Liver (tissue), 5 donors: Measurements from ENCODE around the gene KCNJ14. TPM values are rescaled to one million over a fixed set of nuclear protein-coding genes. Genes with fewer than 3 reads are reported as not detected.

Source experiments
- EGR1 ChIP-seq, 2 donors: IDR thresholded peaks; 2 replicates each; pipeline ENCODE4 v1.6.1; 2016 to 2018; ENCODE audit warnings: antibody characterized with exemption in 2 of 2, low read depth in 2 of 2
- FOXA2 ChIP-seq: IDR thresholded peaks from 2 replicates; pipeline ENCODE4 v1.6.1; 2016; ENCODE audit warnings: antibody characterized with exemption
- GABPA ChIP-seq, 2 donors: IDR thresholded peaks in 1 of 2; conservative IDR thresholded peaks in 1 of 2; 2 replicates each; pipeline ENCODE4 v1.6.1; 2016; ENCODE audit warnings: antibody characterized with exemption in 2 of 2, mild to moderate bottlenecking in 1 of 2, moderate library complexity in 1 of 2
- HNF4A ChIP-seq, 2 donors: conservative IDR thresholded peaks; 2 replicates each; pipeline ENCODE4 v1.6.1; 2016; ENCODE audit warnings: antibody characterized with exemption in 2 of 2, mild to moderate bottlenecking in 2 of 2
- RAD21 ChIP-seq, 2 donors: IDR thresholded peaks; 2 replicates each; pipeline ENCODE4 v1.6.1; 2016; ENCODE audit warnings: antibody characterized with exemption in 2 of 2, mild to moderate bottlenecking in 2 of 2
- polyA plus RNA-seq, 2 donors: library from polyadenylated mRNA; stranded (reverse) in 1 of 2; unstranded in 1 of 2; fragments of 200-250 nt in 1 of 2; fragments of >200 nt in 1 of 2; fragmentation: Nextera tagmentation in 1 of 2; extraction: Ambion mirVana in 1 of 2; gene quantifications; one replicate each; pipeline versions ENCODE4 v1.2.1 to v1.2.3, GENCODE V29; 2013 to 2015
- total RNA-seq, 2 donors: library from RNA; depleted of rRNA; stranded (reverse); fragments of >200 nt; gene quantifications; one replicate each; pipeline ENCODE4 v1.2.3, GENCODE V29; 2014
- donor health status: healthy.
- donor health status: healthy.
- donor health status: healthy.

KCNJ14 gene
- total and polyA plus RNA-seq, 4 donors, result 0.06 to 0.92 (median 0.17) TPM

GRCh38 chr19:48516536-48516935, 61.2 kb downstream of the KCNJ14 start (continued):
- TF ChIP-seq RAD21 (IDR thresholded peaks at IDR 0.05) (no peak), FOXA2 (no peak), HNF4A (conservative IDR thresholded peaks at IDR 0.05) (no peak), GABPA (IDR thresholded peaks at IDR 0.05 in 1 of 2, conservative IDR thresholded peaks at IDR 0.05 in 1 of 2) (no peak), EGR1 (IDR thresholded peaks at IDR 0.05; ENCODE audit: low read depth in 2 of 2) (no peak)

Other genes starting within 250 kb of the KCNJ14 start
- 10 to 100 TPM; 30.9 to 36.3 TPM for gene CARD8, start 199.7 kb upstream of the KCNJ14 start, total RNA-seq
- gene CARD8, start 199.7 kb upstream of the KCNJ14 start, polyA plus RNA-seq, result 10 to 100 TPM in 1 of 2 donors, 1 to 10 TPM in 1; 9.4 to 13.8 TPM
- 1 to 10 TPM in 1 of 2 donors, under 1 TPM in 1; 0.08 to 1.1 TPM for gene ZNF114, start 185.5 kb upstream of the KCNJ14 start, total RNA-seq
- gene ZNF114, start 185.5 kb upstream of the KCNJ14 start, polyA plus RNA-seq, result under 1 TPM; 0.07 TPM
- gene EMP3, start 130.0 kb upstream of the KCNJ14 start, total RNA-seq, result 10 to 100 TPM in 1 of 2 donors, 1 to 10 TPM in 1; 4.5 to 16.6 TPM
- gene EMP3, start 130.0 kb upstream of the KCNJ14 start, polyA plus RNA-seq, result 10 to 100 TPM; 11.3 to 12.1 TPM
- 1 to 10 TPM; 3.2 to 5.4 TPM for gene TMEM143, start 91.6 kb upstream of the KCNJ14 start, total RNA-seq
- 10 to 100 TPM in 1 of 2 donors, 1 to 10 TPM in 1; 7.9 to 10.2 TPM for gene TMEM143, start 91.6 kb upstream of the KCNJ14 start, polyA plus RNA-seq
- gene SYNGR4, start 91.2 kb upstream of the KCNJ14 start, total RNA-seq, result not detected
- under 1 TPM in 1 of 2 donors, not detected in 1; 0.09 TPM for gene SYNGR4, start 91.2 kb upstream of the KCNJ14 start, polyA plus RNA-seq
- gene KDELR1, start 64.0 kb upstream of the KCNJ14 start, total RNA-seq, result 10 to 100 TPM; 32.3 to 34.9 TPM
- gene KDELR1, start 64.0 kb upstream of the KCNJ14 start, polyA plus RNA-seq, result 10 to 100 TPM; 59.1 to 94.9 TPM
- under 1 TPM; 0.17 to 0.33 TPM for gene GRIN2D, start 61.9 kb upstream of the KCNJ14 start, total RNA-seq
- under 1 TPM in 1 of 2 donors, not detected in 1; 0.13 TPM for gene GRIN2D, start 61.9 kb upstream of the KCNJ14 start, polyA plus RNA-seq
- 10 to 100 TPM in 1 of 2 donors, 1 to 10 TPM in 1; 7.1 to 31.7 TPM for gene GRWD1, start 9.6 kb upstream of the KCNJ14 start, total RNA-seq
- gene GRWD1, start 9.6 kb upstream of the KCNJ14 start, polyA plus RNA-seq, result 10 to 100 TPM; 11.1 to 19.5 TPM
- 10 to 100 TPM; 13.1 to 16.9 TPM for gene CYTH2, start 13.8 kb downstream of the KCNJ14 start, total RNA-seq
- gene CYTH2, start 13.8 kb downstream of the KCNJ14 start, polyA plus RNA-seq, result 10 to 100 TPM; 13.0 to 13.2 TPM
- gene LMTK3, start 56.3 kb downstream of the KCNJ14 start, total RNA-seq, result under 1 TPM in 1 of 2 donors, not detected in 1; 0.08 TPM
- under 1 TPM in 1 of 2 donors, not detected in 1; 0.08 TPM for gene LMTK3, start 56.3 kb downstream of the KCNJ14 start, polyA plus RNA-seq
- gene SULT2B1, start 96.6 kb downstream of the KCNJ14 start, total RNA-seq, result not detected
- under 1 TPM; 0.14 to 0.24 TPM for gene SULT2B1, start 96.6 kb downstream of the KCNJ14 start, polyA plus RNA-seq
- not detected for gene SPACA4, start 151.2 kb downstream of the KCNJ14 start, total RNA-seq
- not detected for gene SPACA4, start 151.2 kb downstream of the KCNJ14 start, polyA plus RNA-seq
- gene FAM83E, start 159.5 kb downstream of the KCNJ14 start, total RNA-seq, result under 1 TPM; 0.33 to 0.42 TPM
- under 1 TPM in 1 of 2 donors, not detected in 1; 0.20 TPM for gene FAM83E, start 159.5 kb downstream of the KCNJ14 start, polyA plus RNA-seq
- gene RPL18, start 163.6 kb downstream of the KCNJ14 start, total RNA-seq, result 100 to 1,000 TPM; 502 to 830 TPM
- 100 to 1,000 TPM; 276 to 670 TPM for gene RPL18, start 163.6 kb downstream of the KCNJ14 start, polyA plus RNA-seq
- gene SPHK2, start 163.9 kb downstream of the KCNJ14 start, total RNA-seq, result 10 to 100 TPM; 10.2 to 17.3 TPM
- gene SPHK2, start 163.9 kb downstream of the KCNJ14 start, polyA plus RNA-seq, result 10 to 100 TPM in 1 of 2 donors, 1 to 10 TPM in 1; 9.6 to 14.4 TPM
- 1 to 10 TPM; 2.3 to 4.5 TPM for gene DBP, start 181.8 kb downstream of the KCNJ14 start, total RNA-seq
- 1 to 10 TPM; 1.2 to 1.3 TPM for gene DBP, start 181.8 kb downstream of the KCNJ14 start, polyA plus RNA-seq
- under 1 TPM; 0.09 to 0.33 TPM for gene CA11, start 190.6 kb downstream of the KCNJ14 start, total RNA-seq
- 1 to 10 TPM in 1 of 2 donors, under 1 TPM in 1; 0.35 to 1.1 TPM for gene CA11, start 190.6 kb downstream of the KCNJ14 start, polyA plus RNA-seq
- gene NTN5, start 217.4 kb downstream of the KCNJ14 start, total RNA-seq, result under 1 TPM in 1 of 2 donors, not detected in 1; 0.08 TPM
- gene NTN5, start 217.4 kb downstream of the KCNJ14 start, polyA plus RNA-seq, result under 1 TPM in 1 of 2 donors, not detected in 1; 0.09 TPM
- gene FUT2, start 240.4 kb downstream of the KCNJ14 start, total RNA-seq, result under 1 TPM in 1 of 2 donors, not detected in 1; 0.05 TPM
- under 1 TPM; 0.02 to 0.38 TPM for gene FUT2, start 240.4 kb downstream of the KCNJ14 start, polyA plus RNA-seq